ENCODE data around the gene KCNJ14. TPM values are rescaled to one million over a fixed set of nuclear protein-coding genes. Genes with fewer than 3 reads are reported as not detected.

KCNJ14 gene
- total and polyA plus RNA-seq, 2 donors (not counting 3 experiments of a cell fraction or from before 2014, with no cell fraction given): 0.26 to 1.4 TPM

DNA sequence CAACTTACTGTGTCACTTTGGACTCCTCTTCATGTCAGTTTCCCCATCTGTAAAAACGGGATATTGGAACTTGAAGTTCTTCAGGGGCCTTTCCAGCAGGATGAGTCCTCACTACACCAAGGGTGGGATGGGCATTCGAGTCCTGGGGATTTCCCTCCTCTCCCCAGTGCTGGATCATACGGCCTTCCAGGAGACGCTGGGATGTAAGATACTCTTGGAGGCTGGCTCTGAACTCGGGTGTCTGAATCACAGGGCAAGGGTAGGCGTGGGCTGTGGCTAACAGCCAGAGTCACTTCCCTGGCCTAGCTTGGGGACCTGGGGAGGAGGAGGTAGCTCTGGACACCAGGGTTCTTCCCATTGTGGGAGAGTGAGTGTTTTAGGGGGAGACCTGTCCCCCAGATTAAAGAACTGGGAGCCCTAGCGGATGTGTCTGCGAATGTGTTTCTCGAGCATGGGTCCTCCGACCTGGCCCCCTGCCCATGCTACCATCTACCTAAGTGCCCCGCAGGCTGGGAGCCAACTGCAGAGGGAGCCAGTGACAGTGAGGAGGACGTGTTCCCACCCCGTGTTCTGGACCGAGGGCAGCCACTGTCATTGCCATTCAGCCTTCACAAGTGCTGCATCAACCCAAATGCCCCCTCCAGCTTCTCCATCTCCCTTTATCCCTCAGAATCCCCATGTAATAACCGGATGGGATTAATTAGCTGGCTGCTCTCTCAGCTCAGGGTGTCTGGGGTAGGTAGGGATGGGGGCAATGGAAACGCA is 11.4 kb downstream of the KCNJ14 start:
- Histone ChIP-seq H3K9ac (replicated peaks; ENCODE audit: extremely low read depth, insufficient read depth, low read length) (no peak overlapping the region), H4K20me1 (replicated peaks; ENCODE audit: control insufficient read depth, extremely low read depth, insufficient read depth, low read length) (no peaks in the 10 kb centered on the region), H3K27ac (ENCODE audit: insufficient read depth, low read depth, low read length) (no peak overlapping the region), H3K4me1 (ENCODE audit: control insufficient read depth, extremely low read depth, insufficient read depth, low read length) (peaks cover 8% of the 10 kb centered on the region), H3K27me3 (ENCODE audit: control insufficient read depth in 2 of 2, insufficient read depth in 2 of 2, low read length in 2 of 2) (no peaks in the 10 kb centered on the region), H3K4me2 (ENCODE audit: insufficient read depth, low read length) (no peak overlapping the region), H2AFZ (ENCODE audit: low read depth, low read length) (no peak overlapping the region), H3K36me3 (ENCODE audit: control insufficient read depth in 2 of 2, extremely low read depth in 1 of 2, insufficient read depth in 2 of 2, low read length in 2 of 2) (peaks cover 0 to 12% of the 10 kb centered on the region in 2 experiments), H3K9me1 (replicated peaks; ENCODE audit: control insufficient read depth, extremely low read depth, insufficient read depth, low read length) (no peaks in the 10 kb centered on the region), H3K4me3 (replicated peaks in 1 of 3; ENCODE audit: insufficient read depth in 1 of 3, low read depth in 1 of 3, low read length in 3 of 3) (no peak overlapping the region), H3K79me2 (ENCODE audit: control insufficient read depth, insufficient read depth, low read length) (peaks cover 18% of the 10 kb centered on the region), H3K9me3 (replicated peaks; ENCODE audit: control insufficient read depth, insufficient read depth, low read length) (no peaks in the 10 kb centered on the region)
- FAIRE-seq: no peak
- ChIA-PET POLR2A (no interaction called here), CTCF (interaction anchor here (1.1 kb wide), 1 partner anchor 117 kb away, joined by 3 read pairs; no protein-coding TSS in a partner anchor)
- dilution Hi-C loops (cut with MboI; ENCODE audit: extremely low pct_ligation_motif_present, low sequenced_read_pairs): no loop called here
- no TSS peak for BruUV-seq (replicated peaks)
- intact Hi-C loops (cut with micrococcal nuclease): no loop called here
- TF ChIP-seq EZH2 (IDR thresholded peaks at IDR 0.05; ENCODE audit: borderline replicate concordance, low read depth, low read length, severe bottlenecking): no peak
- no peak for TF ChIP-seq FOS (IDR thresholded peaks at IDR 0.05; ENCODE audit: borderline replicate concordance, insufficient read depth, low read length)
- DNase-seq (ENCODE audit: low read depth, low spot score): no peak

DNA sequence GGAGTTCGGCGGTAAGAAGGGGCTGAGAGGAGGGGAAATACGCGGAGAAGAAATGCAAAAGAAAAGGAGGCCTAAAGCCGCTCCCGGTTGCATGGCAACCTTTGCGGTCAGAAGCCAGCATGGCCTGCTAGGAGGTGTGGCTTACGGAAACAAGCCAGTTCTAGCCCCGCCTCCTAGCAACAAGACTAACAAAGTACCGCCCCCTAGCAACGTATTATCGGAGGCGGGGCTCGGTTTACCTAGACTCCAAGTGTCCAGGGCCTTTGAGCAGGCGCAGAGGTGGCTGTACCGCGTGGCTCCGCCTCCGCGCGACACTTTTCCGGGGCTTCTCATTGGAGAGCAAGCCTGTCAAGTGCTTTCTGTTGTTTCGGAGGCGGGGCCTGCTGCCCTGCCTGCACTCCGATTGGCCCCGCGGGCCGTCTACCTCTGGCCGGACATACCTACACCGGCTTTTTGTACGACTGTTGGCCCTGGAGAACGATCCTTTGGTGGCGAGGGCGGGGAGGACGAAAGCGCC is 13.5 kb downstream of the KCNJ14 start:
- CTCF ChIA-PET: interaction anchor here (0.8 kb wide), 1 partner anchor 77 kb away, joined by 3 read pairs; the partner anchor contains the start of gene KDELR1
- Histone ChIP-seq H3K4me1 (ENCODE audit: control insufficient read depth, extremely low read depth, insufficient read depth, low read length) (peaks cover 8% of the 10 kb centered on the region), H3K9ac (replicated peaks; ENCODE audit: extremely low read depth, insufficient read depth, low read length) (peak overlapping the region; percentile 98), H3K27ac (ENCODE audit: insufficient read depth, low read depth, low read length) (peak overlapping the region; percentile 94), H3K79me2 (ENCODE audit: control insufficient read depth, insufficient read depth, low read length) (peaks cover 22% of the 10 kb centered on the region), H3K4me2 (ENCODE audit: insufficient read depth, low read length) (peak overlapping the region; percentile 54), H3K36me3 (ENCODE audit: control insufficient read depth in 2 of 2, extremely low read depth in 1 of 2, insufficient read depth in 2 of 2, low read length in 2 of 2) (peaks cover 11 to 29% of the 10 kb centered on the region in 2 experiments), H4K20me1 (replicated peaks; ENCODE audit: control insufficient read depth, extremely low read depth, insufficient read depth, low read length) (no peaks in the 10 kb centered on the region), H2AFZ (ENCODE audit: low read depth, low read length) (peak overlapping the region; percentile 64), H3K4me3 (replicated peaks in 1 of 3; ENCODE audit: insufficient read depth in 1 of 3, low read depth in 1 of 3, low read length in 3 of 3) (peak overlapping the region; percentile 49 to 85 (median 74)), H3K9me1 (replicated peaks; ENCODE audit: control insufficient read depth, extremely low read depth, insufficient read depth, low read length) (no peaks in the 10 kb centered on the region), H3K27me3 (ENCODE audit: control insufficient read depth in 2 of 2, insufficient read depth in 2 of 2, low read length in 2 of 2) (no peaks in the 10 kb centered on the region), H3K9me3 (replicated peaks; ENCODE audit: control insufficient read depth, insufficient read depth, low read length) (no peaks in the 10 kb centered on the region)
- TF ChIP-seq MYC (IDR thresholded peaks at IDR 0.05; ENCODE audit: low read depth, low read length) (no peak), POLR2AphosphoS5 (IDR thresholded peaks at IDR 0.05; ENCODE audit: insufficient read depth, low read depth, low read length) (no peak)
- TF ChIP-seq, protein P1, sequence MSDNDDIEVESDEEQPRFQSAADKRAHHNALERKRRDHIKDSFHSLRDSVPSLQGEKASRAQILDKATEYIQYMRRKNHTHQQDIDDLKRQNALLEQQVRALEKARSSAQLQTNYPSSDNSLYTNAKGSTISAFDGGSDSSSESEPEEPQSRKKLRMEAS (IDR thresholded peaks at IDR 0.05; ENCODE audit: insufficient read depth, insufficient read length): peak; percentile 49
- BruUV-seq (replicated peaks): no TSS peak
- dilution Hi-C loops (cut with MboI; ENCODE audit: extremely low pct_ligation_motif_present, low sequenced_read_pairs) (no loop called here), intact Hi-C loops (cut with micrococcal nuclease) (loop anchor here (2.0 kb wide), 4 partner anchors 24 to 148 kb away; partner anchors contain the start of genes GRWD1 and KDELR1)
- FAIRE-seq (peak; percentile 100), DNase-seq (ENCODE audit: low read depth, low spot score) (peak; percentile 100)
- POLR2A ChIA-PET: no interaction called here
